ENCODE measurements around the gene ZFPM1. TPM values are rescaled to one million over a fixed set of nuclear protein-coding genes. Genes with fewer than 3 reads are reported as not detected.

ZFPM1 gene
- total RNA-seq, 1 donor from 2014 or later: 11.1 TPM

DNA sequence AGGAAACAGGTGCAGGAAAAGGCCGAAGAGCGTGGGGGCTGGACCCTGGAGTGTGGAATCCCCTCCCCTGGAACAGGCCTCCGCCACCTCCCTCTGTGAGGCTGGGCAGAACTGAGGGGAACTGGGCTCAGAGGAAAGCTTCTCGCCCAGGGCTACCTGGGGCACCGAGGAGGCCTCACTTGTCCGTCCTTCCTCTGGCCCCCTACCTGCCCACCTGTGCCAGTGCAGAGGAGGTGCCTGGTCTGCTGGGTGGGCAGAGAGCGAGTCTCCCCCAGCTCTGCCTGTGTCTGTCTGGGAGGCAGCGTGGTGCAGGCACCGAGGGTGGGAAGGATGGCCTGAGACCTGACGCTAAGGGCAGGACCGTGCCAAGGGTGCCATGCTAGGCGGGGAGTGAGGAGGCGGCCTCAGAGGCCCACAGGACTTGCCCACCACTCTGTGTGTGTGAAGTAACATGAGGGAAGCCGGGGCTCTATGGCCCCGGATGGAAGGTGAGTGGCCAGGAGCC, 42.2 kb downstream of the ZFPM1 start:
- Mint-ChIP-seq H3K27me3 (ENCODE audit: low read depth) (no peaks in the 10 kb centered on the region), H3K27ac (ENCODE audit: unreplicated experiment) (no peak overlapping the region), H3K4me3 (no peak overlapping the region), H3K36me3 (ENCODE audit: low read depth) (no peaks in the 10 kb centered on the region), H3K9me3 (no peaks in the 10 kb centered on the region), H3K4me1 (no peaks in the 10 kb centered on the region)
- TF ChIP-seq, protein P1, sequence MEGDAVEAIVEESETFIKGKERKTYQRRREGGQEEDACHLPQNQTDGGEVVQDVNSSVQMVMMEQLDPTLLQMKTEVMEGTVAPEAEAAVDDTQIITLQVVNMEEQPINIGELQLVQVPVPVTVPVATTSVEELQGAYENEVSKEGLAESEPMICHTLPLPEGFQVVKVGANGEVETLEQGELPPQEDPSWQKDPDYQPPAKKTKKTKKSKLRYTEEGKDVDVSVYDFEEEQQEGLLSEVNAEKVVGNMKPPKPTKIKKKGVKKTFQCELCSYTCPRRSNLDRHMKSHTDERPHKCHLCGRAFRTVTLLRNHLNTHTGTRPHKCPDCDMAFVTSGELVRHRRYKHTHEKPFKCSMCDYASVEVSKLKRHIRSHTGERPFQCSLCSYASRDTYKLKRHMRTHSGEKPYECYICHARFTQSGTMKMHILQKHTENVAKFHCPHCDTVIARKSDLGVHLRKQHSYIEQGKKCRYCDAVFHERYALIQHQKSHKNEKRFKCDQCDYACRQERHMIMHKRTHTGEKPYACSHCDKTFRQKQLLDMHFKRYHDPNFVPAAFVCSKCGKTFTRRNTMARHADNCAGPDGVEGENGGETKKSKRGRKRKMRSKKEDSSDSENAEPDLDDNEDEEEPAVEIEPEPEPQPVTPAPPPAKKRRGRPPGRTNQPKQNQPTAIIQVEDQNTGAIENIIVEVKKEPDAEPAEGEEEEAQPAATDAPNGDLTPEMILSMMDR (conservative IDR thresholded peaks at IDR 0.05): no peak
- DNase-seq (ENCODE audit: low read depth, low spot score): no peak

DNA sequence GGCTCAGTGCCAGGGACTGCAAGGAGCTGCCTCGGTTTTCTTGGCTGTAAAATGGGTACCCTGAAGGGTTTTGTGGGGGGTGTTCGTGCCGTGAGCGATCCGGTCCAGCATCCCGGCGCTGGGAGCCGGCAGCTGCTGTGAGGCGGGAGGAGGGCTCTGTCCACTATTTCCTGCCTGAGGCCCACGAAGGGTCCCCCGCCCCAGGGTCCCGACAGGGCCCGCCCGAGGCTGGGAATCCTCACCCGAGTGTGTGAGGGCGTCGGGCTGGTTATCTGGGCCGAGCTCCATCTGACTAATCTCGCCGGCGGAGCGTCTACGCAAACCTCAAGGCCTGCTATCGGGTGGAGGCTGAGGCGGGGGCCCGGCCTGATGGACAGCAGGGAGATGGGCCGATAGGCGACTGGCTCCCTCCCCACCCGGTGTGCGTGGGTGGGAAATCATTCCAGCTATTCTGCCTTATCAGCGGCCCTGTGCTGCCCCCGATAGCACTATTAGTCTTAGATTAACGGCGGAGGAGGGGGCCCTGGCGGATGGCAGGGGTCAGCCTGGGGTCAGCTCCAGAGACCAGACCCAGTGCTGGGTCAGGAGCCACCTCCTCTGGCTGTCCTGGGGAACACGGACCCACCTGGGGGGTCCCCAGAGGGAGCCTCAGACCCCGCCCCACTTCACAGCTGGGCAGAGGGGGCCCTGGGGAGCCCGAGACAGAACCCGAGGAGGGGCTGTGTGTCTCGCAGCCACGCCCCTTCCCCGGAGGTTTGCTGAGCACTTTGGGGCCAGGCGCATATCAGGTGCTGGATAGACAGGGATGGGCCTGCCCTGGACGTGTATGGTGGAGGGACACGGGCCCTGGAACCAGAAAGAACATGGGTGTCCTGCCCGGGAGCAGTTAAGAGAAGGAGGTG, 44.7 kb downstream of the ZFPM1 start:
- TF ChIP-seq, protein P1 (conservative IDR thresholded peaks at IDR 0.05): no peak
- Mint-ChIP-seq H3K27ac (ENCODE audit: unreplicated experiment) (no peak overlapping the region), H3K4me1 (no peaks in the 10 kb centered on the region), H3K36me3 (ENCODE audit: low read depth) (no peaks in the 10 kb centered on the region), H3K9me3 (no peaks in the 10 kb centered on the region), H3K27me3 (ENCODE audit: low read depth) (no peaks in the 10 kb centered on the region), H3K4me3 (no peak overlapping the region)
- no peak for DNase-seq (ENCODE audit: low read depth, low spot score)

DNA sequence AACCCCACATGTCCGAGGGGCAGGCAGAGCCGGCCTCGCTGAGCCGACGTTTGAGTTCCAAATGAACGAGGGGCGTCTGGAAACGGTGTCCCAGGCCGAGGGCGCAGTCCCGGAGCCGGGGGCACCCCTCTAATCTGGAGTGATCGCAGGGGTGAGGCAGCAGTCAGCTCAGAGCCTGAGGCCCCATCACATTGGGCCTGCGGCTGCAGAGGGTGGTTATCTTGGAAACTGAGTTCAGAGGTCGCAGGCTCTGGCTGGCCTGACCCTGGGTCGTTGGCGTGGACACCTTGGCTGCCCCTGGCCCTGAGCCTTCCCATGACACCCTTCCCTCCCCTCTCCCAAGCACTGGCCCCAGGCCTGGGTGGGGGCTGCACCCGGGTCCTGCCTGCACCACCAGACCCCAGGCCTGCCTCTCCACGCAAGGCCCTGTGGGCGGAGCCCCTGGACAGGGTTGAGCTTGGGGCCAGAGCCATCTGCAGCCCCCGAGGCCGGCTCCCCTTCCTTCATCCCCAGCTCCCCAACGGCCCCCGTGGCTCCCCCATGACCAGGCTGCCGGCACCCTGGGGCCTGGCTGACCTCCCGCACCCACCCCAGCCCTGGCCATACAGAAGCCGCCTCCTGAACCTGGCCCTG, 45.6 kb downstream of the ZFPM1 start:
- H3K4me3 Mint-ChIP-seq: no peak overlapping the region
- no peaks in the 10 kb centered on the region for H3K27me3 Mint-ChIP-seq (ENCODE audit: low read depth)
- H3K36me3 Mint-ChIP-seq (ENCODE audit: low read depth): no peaks in the 10 kb centered on the region
- TF ChIP-seq, protein P1 (conservative IDR thresholded peaks at IDR 0.05): no peak
- no peak overlapping the region for H3K27ac Mint-ChIP-seq (ENCODE audit: unreplicated experiment)
- no peaks in the 10 kb centered on the region for H3K9me3 Mint-ChIP-seq
- no peaks in the 10 kb centered on the region for H3K4me1 Mint-ChIP-seq
- DNase-seq (ENCODE audit: low read depth, low spot score): no peak

DNA sequence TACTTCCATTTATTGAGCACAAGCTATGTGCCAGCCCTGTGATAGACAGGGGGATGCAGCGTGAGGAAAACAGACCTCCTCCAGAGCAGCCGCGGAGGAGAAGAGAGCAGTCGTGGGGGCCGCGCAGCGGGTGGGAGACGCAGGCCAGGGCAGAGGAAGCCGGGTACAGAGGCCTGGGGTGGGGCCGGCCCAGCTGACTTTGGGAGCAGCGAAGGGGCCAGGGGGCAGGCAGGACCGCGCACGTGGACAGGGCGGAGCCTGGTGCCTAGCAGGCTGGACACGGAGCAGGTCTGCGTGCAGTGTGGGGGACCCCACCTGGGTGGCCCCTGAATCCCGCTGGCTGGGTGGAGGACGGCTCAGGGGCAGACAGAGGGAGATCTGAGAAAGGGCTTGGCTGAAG, 46.2 kb downstream of the ZFPM1 start:
- no peak overlapping the region for H3K4me3 Mint-ChIP-seq
- H3K9me3 Mint-ChIP-seq: no peaks in the 10 kb centered on the region
- DNase-seq (ENCODE audit: low read depth, low spot score): no peak
- TF ChIP-seq, protein P1 (conservative IDR thresholded peaks at IDR 0.05): no peak
- H3K4me1 Mint-ChIP-seq: no peaks in the 10 kb centered on the region
- H3K36me3 Mint-ChIP-seq (ENCODE audit: low read depth): no peaks in the 10 kb centered on the region
- no peak overlapping the region for H3K27ac Mint-ChIP-seq (ENCODE audit: unreplicated experiment)
- no peaks in the 10 kb centered on the region for H3K27me3 Mint-ChIP-seq (ENCODE audit: low read depth)

DNA sequence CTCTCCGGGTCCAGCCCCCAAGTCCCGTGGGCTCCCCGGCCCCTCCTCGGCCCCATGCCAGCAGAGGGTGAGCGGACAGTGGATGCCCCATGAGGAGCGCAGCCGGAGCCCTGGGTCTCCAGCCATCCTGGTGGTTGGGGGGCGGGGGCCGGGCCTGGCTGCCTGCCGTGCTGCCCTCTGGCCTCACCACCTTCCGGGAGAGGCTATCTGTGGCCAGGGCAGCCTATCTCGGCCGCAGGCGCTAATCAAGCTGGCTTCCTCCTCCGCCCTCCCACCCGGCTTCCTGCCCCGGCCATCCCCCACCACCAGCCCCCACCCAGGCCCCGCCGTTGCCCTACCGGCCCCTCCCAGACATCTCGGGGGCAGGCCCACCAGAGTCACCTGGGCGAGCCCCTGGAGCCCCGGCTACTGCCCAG, 46.8 kb downstream of the ZFPM1 start:
- no peak for DNase-seq (ENCODE audit: low read depth, low spot score)
- Mint-ChIP-seq H3K4me3 (no peak overlapping the region), H3K4me1 (no peaks in the 10 kb centered on the region), H3K27me3 (ENCODE audit: low read depth) (no peaks in the 10 kb centered on the region), H3K36me3 (ENCODE audit: low read depth) (no peaks in the 10 kb centered on the region), H3K27ac (ENCODE audit: unreplicated experiment) (no peak overlapping the region), H3K9me3 (no peaks in the 10 kb centered on the region)
- TF ChIP-seq, protein P1 (conservative IDR thresholded peaks at IDR 0.05): no peak

Data from neural crest cell (in vitro differentiated cells).